SK-N-MC (cell line): Measurements from ENCODE around the gene TMEM144.

Experiments
- EZH2 ChIP-seq: fragments of 200-600 bp; sonication (generic); IDR thresholded peaks from one replicate; pipeline ENCODE4 v1.6.1; 2017; ENCODE audit warnings: antibody characterized with exemption
- POLR2AphosphoS5 ChIP-seq: IDR thresholded peaks from 2 replicates; pipeline ENCODE4 v1.6.1; 2012; ENCODE audit warnings: mild to moderate bottlenecking, low read depth, low read length, borderline replicate concordance

- TF ChIP-seq EZH2 = no peak
- TF ChIP-seq POLR2AphosphoS5 = no peak
Measured at GRCh38 chr4:158170691-158171561, 39.4 kb upstream of the TMEM144 start.
